NT2/D1 (cell line): ENCODE measurements around the gene SATB2.
A peak's percentile ranks its signal among the peaks of the same experiment; 100 is the strongest.

Experiments
- DNase-seq: peaks from one replicate; pipeline ENCODE4 v3.0.0-alpha.2; 2011; ENCODE audit warnings: low read depth, low spot score
- H3K27me3 ChIP-seq: 2 replicates; pipeline ENCODE4 v1.6.0; 2011; ENCODE audit warnings: mild to moderate bottlenecking; ENCODE audit not compliant: insufficient read length, insufficient read depth
- H3K36me3 ChIP-seq: 2 replicates; pipeline ENCODE4 v1.6.1; 2011; ENCODE audit warnings: mild to moderate bottlenecking, low read length, mixed read lengths; ENCODE audit not compliant: insufficient read depth, insufficient read length
- H3K4me1 ChIP-seq: 2 replicates; pipeline ENCODE4 v1.5.1; 2011; ENCODE audit not compliant: insufficient read depth, insufficient read length
- H3K4me3 ChIP-seq: 2 replicates; pipeline ENCODE4 v1.5.1; 2011; ENCODE audit warnings: low read depth; ENCODE audit not compliant: insufficient read length
- H3K9ac ChIP-seq: 2 replicates; pipeline ENCODE4 v1.6.0; 2011; ENCODE audit warnings: low read depth; ENCODE audit not compliant: insufficient read length
- H3K9me3 ChIP-seq: 2 replicates; pipeline ENCODE4 v1.5.1; 2011; ENCODE audit warnings: mild to moderate bottlenecking, low read length; ENCODE audit not compliant: insufficient read depth
- SUZ12 ChIP-seq: IDR thresholded peaks from 2 replicates; pipeline ENCODE4 v1.6.1; 2011; ENCODE audit not compliant: insufficient read length, insufficient read depth; ENCODE audit errors: extremely low read depth
- YY1 ChIP-seq: IDR thresholded peaks from 2 replicates; pipeline ENCODE4 v1.6.1; 2011; ENCODE audit not compliant: insufficient read length, insufficient read depth
- ZNF274 ChIP-seq: IDR thresholded peaks from 2 replicates; pipeline ENCODE4 v1.6.1; 2011; ENCODE audit warnings: mild to moderate bottlenecking, low read depth, low read length

Gene SATB2

DNA sequence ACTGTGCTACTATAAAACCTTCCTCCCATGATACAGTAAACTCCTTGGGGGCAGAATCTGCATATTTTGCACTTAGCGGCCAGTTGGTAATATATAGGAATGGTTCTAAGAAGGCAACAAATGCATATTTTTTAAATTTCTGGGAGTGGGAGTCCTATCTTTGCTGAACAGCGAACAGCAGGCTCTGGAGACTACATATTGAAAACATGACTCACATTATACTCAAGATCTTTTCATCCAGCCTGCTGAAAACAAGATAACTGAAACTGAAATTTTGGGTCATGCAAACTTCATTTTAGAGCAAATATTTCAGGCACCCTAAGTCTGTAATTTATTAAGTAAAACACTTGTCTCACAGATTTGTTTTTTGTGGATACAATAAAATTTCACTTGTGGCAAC, 122.2 kb downstream of the SATB2 start:
- no peaks in the 10 kb centered on the region for H3K36me3 ChIP-seq
- H3K4me3 ChIP-seq: no peak overlapping the region
- no peak for DNase-seq
- H3K9me3 ChIP-seq: no peaks in the 10 kb centered on the region
- no peaks in the 10 kb centered on the region for H3K4me1 ChIP-seq
- TF ChIP-seq ZNF274 (no peak), SUZ12 (no peak), YY1 (no peak)
- no peaks in the 10 kb centered on the region for H3K27me3 ChIP-seq
- no peak overlapping the region for H3K9ac ChIP-seq

DNA sequence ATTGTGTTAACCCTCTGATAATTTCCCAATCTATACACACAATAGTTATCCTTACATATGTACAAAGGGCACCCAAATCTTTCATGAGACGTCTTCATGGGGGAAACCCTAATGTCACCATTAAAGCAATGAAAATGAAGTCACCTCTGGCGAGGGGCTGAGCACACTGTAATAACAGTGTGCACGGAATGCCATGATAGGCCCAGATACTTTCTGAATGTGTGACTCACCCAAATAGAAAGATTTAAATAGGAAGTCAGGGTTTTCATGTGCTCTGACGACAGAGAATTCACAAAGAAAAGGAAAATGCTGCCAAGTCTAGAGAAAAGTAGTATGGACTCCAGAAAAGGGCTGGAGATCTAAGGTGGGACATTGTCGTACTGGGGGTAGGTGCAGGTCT, 128.3 kb downstream of the SATB2 start:
- no peak for DNase-seq
- no peaks in the 10 kb centered on the region for H3K36me3 ChIP-seq
- TF ChIP-seq ZNF274: no peak
- no peaks in the 10 kb centered on the region for H3K27me3 ChIP-seq
- H3K4me1 ChIP-seq: no peaks in the 10 kb centered on the region
- H3K4me3 ChIP-seq: no peak overlapping the region
- no peak overlapping the region for H3K9ac ChIP-seq
- no peaks in the 10 kb centered on the region for H3K9me3 ChIP-seq

DNA sequence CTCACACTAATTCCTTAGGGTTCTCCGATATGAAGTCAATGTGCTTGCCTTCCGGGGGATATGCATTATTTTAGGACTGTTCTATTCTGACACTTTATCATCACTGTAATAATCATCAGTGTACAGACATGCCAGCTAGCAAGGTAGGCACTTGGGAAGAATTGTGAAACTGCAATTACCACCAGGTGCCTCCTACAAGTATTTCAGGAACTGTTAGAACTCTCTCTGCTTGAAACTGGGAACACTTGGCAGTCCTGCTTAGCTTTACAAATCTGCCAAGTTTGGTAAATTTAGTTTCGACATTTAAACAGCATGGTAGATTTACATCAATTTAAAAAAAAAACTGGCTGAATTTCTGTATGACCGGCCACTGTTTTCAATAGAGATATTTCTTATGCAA, 128.7 kb downstream of the SATB2 start:
- no peak overlapping the region for H3K9ac ChIP-seq
- no peaks in the 10 kb centered on the region for H3K36me3 ChIP-seq
- TF ChIP-seq SUZ12: no peak
- no peak for TF ChIP-seq ZNF274
- no peak for TF ChIP-seq YY1
- H3K4me1 ChIP-seq: no peaks in the 10 kb centered on the region
- H3K27me3 ChIP-seq: no peaks in the 10 kb centered on the region
- DNase-seq: no peak
- no peak overlapping the region for H3K4me3 ChIP-seq
- H3K9me3 ChIP-seq: no peaks in the 10 kb centered on the region

DNA sequence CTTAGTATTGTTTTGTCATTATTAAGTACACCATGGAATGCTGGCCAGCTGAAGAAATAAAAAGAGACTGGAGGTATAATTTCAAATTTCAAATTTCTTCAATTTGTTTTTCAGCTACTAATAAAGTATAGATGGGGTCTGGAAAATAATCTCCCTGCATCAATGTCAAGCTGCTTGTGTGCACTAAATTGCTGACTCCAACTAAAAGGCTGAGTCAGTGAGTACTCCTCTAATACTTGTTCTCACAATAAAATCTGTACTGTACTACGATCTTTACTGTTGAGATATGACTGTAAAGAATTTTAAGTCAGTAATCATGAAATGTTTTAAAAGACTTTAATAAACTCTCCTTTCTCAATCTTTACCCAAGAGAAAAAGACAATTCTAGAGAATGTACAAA, 131.9 kb downstream of the SATB2 start:
- no peak for DNase-seq
- TF ChIP-seq YY1 (no peak), ZNF274 (no peak), SUZ12 (no peak)
- Histone ChIP-seq H3K4me3 (no peak overlapping the region), H3K9me3 (no peaks in the 10 kb centered on the region), H3K4me1 (no peaks in the 10 kb centered on the region), H3K36me3 (no peaks in the 10 kb centered on the region), H3K27me3 (no peaks in the 10 kb centered on the region), H3K9ac (no peak overlapping the region)

DNA sequence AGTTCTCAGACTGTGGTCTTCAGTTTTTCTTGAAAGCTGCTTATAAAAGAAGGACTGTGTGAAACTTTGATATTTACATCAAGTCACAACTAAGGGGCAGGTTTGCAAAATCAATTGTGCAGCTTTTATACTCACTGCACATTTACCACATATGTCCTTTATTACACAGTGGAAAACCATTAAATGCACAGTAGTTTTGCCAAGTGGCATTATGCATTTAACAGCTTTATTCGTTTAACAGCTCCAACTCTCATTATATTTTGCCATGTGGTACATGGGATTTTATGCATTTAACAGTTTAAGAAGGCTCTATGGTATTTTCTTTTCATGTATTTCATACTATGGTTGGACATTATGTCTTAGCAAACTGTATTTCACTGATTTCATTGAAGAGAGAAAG, 135.6 kb downstream of the SATB2 start:
- H3K4me1 ChIP-seq: no peaks in the 10 kb centered on the region
- no peak overlapping the region for H3K9ac ChIP-seq
- no peak overlapping the region for H3K4me3 ChIP-seq
- TF ChIP-seq SUZ12 (no peak), ZNF274 (no peak), YY1 (no peak)
- DNase-seq: no peak
- H3K36me3 ChIP-seq: no peaks in the 10 kb centered on the region
- no peaks in the 10 kb centered on the region for H3K27me3 ChIP-seq
- no peaks in the 10 kb centered on the region for H3K9me3 ChIP-seq

DNA sequence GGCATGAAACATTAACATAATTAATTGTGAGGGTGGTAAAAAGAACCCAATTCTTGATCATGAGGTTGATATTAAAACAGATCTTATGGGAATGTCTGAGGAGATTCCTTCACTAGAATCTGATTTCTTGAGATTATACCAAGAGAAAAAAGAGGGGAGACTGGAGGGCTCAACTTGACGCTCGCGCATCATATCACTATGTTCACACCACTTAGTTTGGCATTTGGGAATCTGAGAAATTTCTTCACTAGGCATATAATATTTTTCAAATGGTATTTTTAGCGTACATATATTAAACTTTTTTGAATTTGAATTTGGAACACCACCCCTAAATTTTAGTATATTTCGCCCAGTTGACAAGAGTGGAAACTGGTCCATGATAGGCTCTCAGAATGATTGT, 140.1 kb downstream of the SATB2 start:
- DNase-seq: no peak
- no peak for TF ChIP-seq ZNF274
- TF ChIP-seq YY1: no peak
- TF ChIP-seq SUZ12: no peak
- Histone ChIP-seq H3K4me1 (no peaks in the 10 kb centered on the region), H3K36me3 (no peaks in the 10 kb centered on the region), H3K9me3 (no peaks in the 10 kb centered on the region), H3K4me3 (no peak overlapping the region), H3K9ac (no peak overlapping the region), H3K27me3 (no peaks in the 10 kb centered on the region)

DNA sequence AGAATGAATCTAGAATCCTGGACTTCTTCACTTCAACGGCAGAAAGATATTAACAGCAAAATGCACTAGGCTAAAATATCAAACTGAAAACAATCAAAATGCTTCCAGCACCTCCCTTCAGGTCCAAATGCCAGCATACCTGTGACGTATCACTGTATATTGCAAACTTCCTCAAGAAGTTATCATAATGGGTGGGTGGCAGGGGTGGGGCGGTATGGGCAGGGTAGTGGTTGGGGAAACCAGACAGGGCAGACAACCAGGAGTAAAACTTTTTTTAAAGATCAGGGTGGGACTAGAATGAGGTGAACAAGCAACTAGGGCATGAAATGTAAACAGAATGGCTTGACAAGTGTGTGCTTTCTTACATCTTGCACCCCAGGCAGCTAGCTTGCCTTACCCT, 140.9 kb downstream of the SATB2 start:
- no peak for DNase-seq
- TF ChIP-seq YY1: no peak
- no peak for TF ChIP-seq ZNF274
- TF ChIP-seq SUZ12: no peak
- no peaks in the 10 kb centered on the region for H3K36me3 ChIP-seq

DNA sequence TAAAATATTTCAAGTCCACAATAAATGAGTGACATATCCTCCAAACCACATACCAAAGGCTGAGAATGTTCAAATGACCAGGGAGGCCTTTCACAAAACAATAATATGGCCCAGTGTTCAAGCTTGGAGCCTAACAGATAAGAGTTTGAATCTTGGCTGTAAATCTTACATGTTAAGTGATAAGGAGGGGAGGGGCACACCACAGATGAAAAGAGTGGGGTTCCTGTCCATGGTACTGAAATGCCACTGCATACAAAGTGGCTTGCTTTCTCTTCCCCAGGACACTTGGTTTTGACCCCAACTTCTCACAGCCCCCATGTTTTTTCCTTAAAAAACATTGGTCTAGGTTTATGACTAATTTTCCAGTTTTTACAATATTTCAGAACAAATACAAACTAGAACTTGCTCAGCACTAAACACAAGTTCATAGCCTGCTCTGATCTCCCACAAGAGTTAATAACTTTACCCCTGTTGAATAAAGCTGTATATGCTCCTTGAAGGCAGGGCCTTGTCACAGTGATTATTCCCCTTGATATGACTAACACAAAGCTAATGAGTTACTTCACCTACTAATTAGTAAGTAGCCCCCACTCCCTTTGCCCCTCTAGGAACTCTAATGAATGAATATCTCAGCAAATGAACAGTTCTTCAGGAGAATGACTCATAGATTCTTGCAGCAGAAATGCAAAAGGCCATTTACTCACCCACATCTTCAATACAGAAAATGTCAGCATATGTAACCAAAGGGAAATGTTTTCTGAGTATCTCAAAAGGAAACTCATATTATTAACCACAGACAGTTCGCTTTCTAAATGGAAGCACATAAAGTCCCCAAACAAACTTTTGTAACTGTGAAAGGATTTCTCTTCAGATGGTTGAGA, 142.2 kb downstream of the SATB2 start:
- Histone ChIP-seq H3K4me1 (no peaks in the 10 kb centered on the region), H3K27me3 (no peaks in the 10 kb centered on the region), H3K4me3 (no peak overlapping the region), H3K9ac (no peak overlapping the region), H3K9me3 (no peaks in the 10 kb centered on the region), H3K36me3 (no peaks in the 10 kb centered on the region)
- peak; percentile 48 for DNase-seq
- TF ChIP-seq ZNF274 (no peak), YY1 (no peak), SUZ12 (no peak)

More for the DNA sequence above, 140.9 kb downstream of the SATB2 start:
- Histone ChIP-seq H3K9ac (no peak overlapping the region), H3K4me3 (no peak overlapping the region), H3K4me1 (no peaks in the 10 kb centered on the region), H3K9me3 (no peaks in the 10 kb centered on the region), H3K27me3 (no peaks in the 10 kb centered on the region)
